ENCODE measurements around the gene APOM.

Gene APOM

GRCh38 chr6:31687860-31688693, 32.4 kb downstream of the APOM start:
- Histone ChIP-seq H3K36me3 (ENCODE audit: control insufficient read depth, insufficient read depth, low read length) (peaks cover 60% of the 10 kb centered on the region), H3K27ac (ENCODE audit: low read depth, low read length) (no peak overlapping the region)

DNA sequence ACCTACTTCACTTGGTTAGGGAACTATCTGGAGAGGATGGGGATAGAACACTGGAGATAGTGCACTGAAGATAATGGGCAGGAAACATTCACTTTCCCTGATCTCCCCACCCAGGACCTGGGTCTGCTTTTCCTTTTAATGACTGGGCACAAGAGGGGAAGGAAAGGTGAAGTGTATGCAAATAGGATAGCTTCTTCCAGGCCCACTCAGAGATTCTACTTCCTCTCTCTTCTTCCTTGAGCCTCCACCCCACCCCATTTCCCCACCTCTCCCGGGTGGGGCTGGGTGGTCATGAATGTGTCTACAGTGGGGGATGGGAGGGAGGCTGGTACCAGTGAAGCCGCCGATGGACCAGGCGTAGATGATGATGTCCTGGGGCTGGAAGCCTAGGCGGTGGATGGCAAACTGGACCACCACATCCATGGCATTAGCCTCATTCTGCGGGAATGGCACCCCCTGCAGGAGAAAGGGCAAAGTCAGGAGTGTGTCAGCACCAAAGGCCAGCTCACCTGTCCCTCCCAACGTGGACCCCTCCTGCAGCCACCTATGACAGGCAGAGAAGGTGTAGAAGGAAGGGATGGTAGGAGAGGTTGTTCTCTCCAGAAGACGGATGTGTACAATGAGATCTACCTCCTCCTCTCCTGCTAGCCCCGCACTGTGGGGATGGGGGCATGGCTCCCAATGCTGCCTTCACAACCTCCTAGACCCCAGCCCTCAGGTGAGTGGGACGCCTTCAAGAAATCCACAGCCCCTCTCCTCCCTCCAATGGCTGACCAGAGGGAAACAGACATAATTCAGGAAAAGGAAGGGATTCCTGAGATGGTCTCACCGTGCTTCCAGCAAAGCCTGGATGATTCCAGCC, 33.8 kb downstream of the APOM start:
- no peak overlapping the region for H3K4me3 ChIP-seq (ENCODE audit: low read depth, low read length)
- no peak overlapping the region for H3K9ac ChIP-seq (ENCODE audit: low read length)
- peaks cover 69% of the 10 kb centered on the region for H3K36me3 ChIP-seq (ENCODE audit: control insufficient read depth, insufficient read depth, low read length)
- H3K4me1 ChIP-seq (ENCODE audit: control insufficient read depth, insufficient read depth, low read length), result peaks cover 7% of the 10 kb centered on the region; the same call in 1 of the 2 replicates
- no peak overlapping the region for H3K27ac ChIP-seq (ENCODE audit: low read depth, low read length)
- no peaks in the 10 kb centered on the region for H3K9me3 ChIP-seq (ENCODE audit: control insufficient read depth, insufficient read depth, low read depth, low read length)
- no peaks in the 10 kb centered on the region for H3K27me3 ChIP-seq (ENCODE audit: control insufficient read depth, insufficient read depth, low read length)

More at GRCh38 chr6:31687860-31688693, 32.4 kb downstream of the APOM start:
- Histone ChIP-seq H3K9me3 (ENCODE audit: control insufficient read depth, insufficient read depth, low read depth, low read length) (no peaks in the 10 kb centered on the region), H3K4me1 (ENCODE audit: control insufficient read depth, insufficient read depth, low read length) (peaks cover 12% of the 10 kb centered on the region), H3K4me3 (ENCODE audit: low read depth, low read length) (no peak overlapping the region), H3K27me3 (ENCODE audit: control insufficient read depth, insufficient read depth, low read length) (no peaks in the 10 kb centered on the region), H3K9ac (ENCODE audit: low read length) (no peak overlapping the region)

GRCh38 chr6:31690231-31691077, 34.8 kb downstream of the APOM start:
- peaks cover 7% of the 10 kb centered on the region; the same call in 1 of the 2 replicates for H3K4me1 ChIP-seq (ENCODE audit: control insufficient read depth, insufficient read depth, low read length)
- H3K36me3 ChIP-seq (ENCODE audit: control insufficient read depth, insufficient read depth, low read length), result peaks cover 76% of the 10 kb centered on the region
- no peak overlapping the region; the same call in 1 of the 2 replicates for H3K4me3 ChIP-seq (ENCODE audit: low read depth, low read length)
- H3K9ac ChIP-seq (ENCODE audit: low read length), result no peak overlapping the region
- H3K27ac ChIP-seq (ENCODE audit: low read depth, low read length), result no peak overlapping the region
- H3K27me3 ChIP-seq (ENCODE audit: control insufficient read depth, insufficient read depth, low read length), result no peaks in the 10 kb centered on the region
- no peaks in the 10 kb centered on the region for H3K9me3 ChIP-seq (ENCODE audit: control insufficient read depth, insufficient read depth, low read depth, low read length)

DNA sequence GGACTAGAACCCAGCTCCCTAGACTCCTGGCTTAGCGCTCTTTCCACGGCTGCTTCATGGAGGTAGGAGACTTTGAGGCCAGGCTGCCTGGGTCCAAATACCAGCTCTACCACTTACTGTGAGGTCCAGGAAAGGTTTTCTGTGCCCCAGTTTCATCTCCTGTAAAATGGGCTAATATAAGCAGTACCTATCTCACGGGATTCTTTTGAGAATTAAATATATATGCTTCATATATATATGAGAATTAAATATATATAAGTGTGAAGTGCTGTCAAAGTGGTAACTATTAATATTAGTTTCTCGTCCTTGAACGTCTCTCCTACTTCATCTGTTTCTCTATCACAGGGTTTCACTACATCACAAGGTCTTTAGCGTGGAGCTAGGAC, 35.4 kb downstream of the APOM start:
- no peak overlapping the region for H3K4me3 ChIP-seq (ENCODE audit: low read depth, low read length)
- peaks cover 7% of the 10 kb centered on the region; the same call in 1 of the 2 replicates for H3K4me1 ChIP-seq (ENCODE audit: control insufficient read depth, insufficient read depth, low read length)
- H3K9me3 ChIP-seq (ENCODE audit: control insufficient read depth, insufficient read depth, low read depth, low read length), result no peaks in the 10 kb centered on the region
- H3K9ac ChIP-seq (ENCODE audit: low read length), result no peak overlapping the region
- H3K36me3 ChIP-seq (ENCODE audit: control insufficient read depth, insufficient read depth, low read length), result peaks cover 76% of the 10 kb centered on the region
- no peaks in the 10 kb centered on the region for H3K27me3 ChIP-seq (ENCODE audit: control insufficient read depth, insufficient read depth, low read length)
- H3K27ac ChIP-seq (ENCODE audit: low read depth, low read length), result no peak overlapping the region

- peaks cover 72% of the 10 kb centered on the region for H3K36me3 ChIP-seq (ENCODE audit: control insufficient read depth, insufficient read depth, low read length)
- no peak overlapping the region for H3K4me3 ChIP-seq (ENCODE audit: low read depth, low read length)
- no peaks in the 10 kb centered on the region for H3K27me3 ChIP-seq (ENCODE audit: control insufficient read depth, insufficient read depth, low read length)
- H3K9me3 ChIP-seq (ENCODE audit: control insufficient read depth, insufficient read depth, low read depth, low read length), result no peaks in the 10 kb centered on the region
- H3K9ac ChIP-seq (ENCODE audit: low read length), result no peak overlapping the region
- H3K4me1 ChIP-seq (ENCODE audit: control insufficient read depth, insufficient read depth, low read length), result peaks cover 7% of the 10 kb centered on the region; the same call in 1 of the 2 replicates
- no peak overlapping the region for H3K27ac ChIP-seq (ENCODE audit: low read depth, low read length)
Observed at GRCh38 chr6:31691564-31692108, 35.9 kb downstream of the APOM start.

- Histone ChIP-seq H3K36me3 (ENCODE audit: control insufficient read depth, insufficient read depth, low read length) (peaks cover 72% of the 10 kb centered on the region), H3K9me3 (ENCODE audit: control insufficient read depth, insufficient read depth, low read depth, low read length) (no peaks in the 10 kb centered on the region), H3K9ac (ENCODE audit: low read length) (no peak overlapping the region), H3K27me3 (ENCODE audit: control insufficient read depth, insufficient read depth, low read length) (no peaks in the 10 kb centered on the region), H3K4me3 (ENCODE audit: low read depth, low read length) (no peak overlapping the region), H3K4me1 (ENCODE audit: control insufficient read depth, insufficient read depth, low read length) (peaks cover 7% of the 10 kb centered on the region; the same call in 1 of the 2 replicates), H3K27ac (ENCODE audit: low read depth, low read length) (no peak overlapping the region)
Observed at GRCh38 chr6:31692353-31692752, 36.7 kb downstream of the APOM start.

DNA sequence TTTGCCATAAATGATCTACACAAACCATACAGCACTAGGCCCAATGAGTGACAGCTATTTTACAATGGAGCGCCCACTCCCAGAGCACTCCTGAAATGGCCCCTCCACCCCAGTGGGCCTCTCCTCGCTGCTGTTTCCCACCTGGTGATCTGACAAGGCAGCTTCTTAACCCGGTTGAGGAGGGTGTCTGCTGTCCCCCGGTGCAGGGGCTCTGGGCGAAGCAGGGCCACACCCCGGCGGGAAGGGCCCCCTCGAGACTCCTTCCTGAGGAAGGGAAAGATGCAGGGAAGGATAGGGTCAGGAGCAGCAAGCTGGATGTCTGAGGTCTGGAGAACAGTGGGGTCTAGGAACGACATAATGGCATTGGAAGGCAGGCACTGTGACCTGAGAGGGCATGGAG, 37.2 kb downstream of the APOM start:
- H3K27me3 ChIP-seq (ENCODE audit: control insufficient read depth, insufficient read depth, low read length), result no peaks in the 10 kb centered on the region
- H3K9me3 ChIP-seq (ENCODE audit: control insufficient read depth, insufficient read depth, low read depth, low read length), result no peaks in the 10 kb centered on the region
- peaks cover 7% of the 10 kb centered on the region; the same call in 1 of the 2 replicates for H3K4me1 ChIP-seq (ENCODE audit: control insufficient read depth, insufficient read depth, low read length)
- H3K27ac ChIP-seq (ENCODE audit: low read depth, low read length), result no peak overlapping the region
- H3K36me3 ChIP-seq (ENCODE audit: control insufficient read depth, insufficient read depth, low read length), result peaks cover 71% of the 10 kb centered on the region
- no peak overlapping the region for H3K9ac ChIP-seq (ENCODE audit: low read length)
- H3K4me3 ChIP-seq (ENCODE audit: low read depth, low read length), result no peak overlapping the region

DNA sequence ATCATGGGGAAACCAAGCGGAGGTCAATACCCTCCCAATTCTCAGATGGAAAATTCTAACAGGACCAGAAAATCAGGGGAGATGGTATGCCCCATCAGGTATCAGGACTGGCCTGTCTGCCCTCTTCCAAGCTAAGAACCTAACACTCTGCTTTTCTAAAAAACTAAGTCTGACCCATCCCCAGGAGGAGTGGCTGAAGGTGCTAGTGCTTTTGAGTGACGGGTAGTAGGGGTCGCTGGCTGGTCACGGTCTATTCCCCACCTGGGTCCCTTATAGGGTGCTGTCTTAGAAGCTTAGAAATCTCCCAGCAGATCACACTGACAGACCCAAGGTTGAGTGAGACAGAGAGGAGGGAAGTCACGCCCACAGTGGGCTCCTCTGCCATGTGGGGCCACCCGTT, 37.8 kb downstream of the APOM start:
- Histone ChIP-seq H3K36me3 (ENCODE audit: control insufficient read depth, insufficient read depth, low read length) (peaks cover 64% of the 10 kb centered on the region), H3K27ac (ENCODE audit: low read depth, low read length) (no peak overlapping the region), H3K4me1 (ENCODE audit: control insufficient read depth, insufficient read depth, low read length) (peaks cover 7% of the 10 kb centered on the region; the same call in 1 of the 2 replicates), H3K27me3 (ENCODE audit: control insufficient read depth, insufficient read depth, low read length) (no peaks in the 10 kb centered on the region), H3K9me3 (ENCODE audit: control insufficient read depth, insufficient read depth, low read depth, low read length) (no peaks in the 10 kb centered on the region), H3K9ac (ENCODE audit: low read length) (no peak overlapping the region), H3K4me3 (ENCODE audit: low read depth, low read length) (no peak overlapping the region)

DNA sequence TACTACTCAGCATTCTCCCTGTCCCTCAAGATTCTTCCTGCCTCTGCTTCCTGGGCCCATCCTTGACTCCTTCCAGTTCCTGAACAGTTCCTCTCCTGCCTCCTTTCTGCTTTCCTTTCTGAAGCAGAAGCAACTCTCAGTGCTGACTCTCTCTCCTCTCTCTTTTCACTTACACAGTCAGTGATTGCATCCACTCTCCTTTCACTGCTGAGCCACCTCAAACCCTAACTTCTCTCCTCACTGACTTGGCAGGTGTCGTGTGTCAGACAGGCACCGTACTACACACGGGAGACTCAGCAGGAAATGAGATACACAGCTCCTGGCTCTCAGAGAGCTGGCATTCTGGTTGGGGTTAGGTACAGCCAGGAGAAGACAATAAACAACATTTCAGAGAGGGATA, 41.9 kb downstream of the APOM start:
- Histone ChIP-seq H3K27me3 (ENCODE audit: control insufficient read depth, insufficient read depth, low read length) (no peaks in the 10 kb centered on the region), H3K4me1 (ENCODE audit: control insufficient read depth, insufficient read depth, low read length) (peaks cover 7% of the 10 kb centered on the region), H3K27ac (ENCODE audit: low read depth, low read length) (no peak overlapping the region), H3K9ac (ENCODE audit: low read length) (no peak overlapping the region), H3K4me3 (ENCODE audit: low read depth, low read length) (no peak overlapping the region), H3K36me3 (ENCODE audit: control insufficient read depth, insufficient read depth, low read length) (peaks cover 39% of the 10 kb centered on the region), H3K9me3 (ENCODE audit: control insufficient read depth, insufficient read depth, low read depth, low read length) (no peaks in the 10 kb centered on the region)

- Histone ChIP-seq H3K4me1 (ENCODE audit: control insufficient read depth, insufficient read depth, low read length) (peaks cover 7% of the 10 kb centered on the region), H3K4me3 (ENCODE audit: low read depth, low read length) (no peak overlapping the region), H3K27ac (ENCODE audit: low read depth, low read length) (no peak overlapping the region), H3K9ac (ENCODE audit: low read length) (no peak overlapping the region), H3K36me3 (ENCODE audit: control insufficient read depth, insufficient read depth, low read length) (peaks cover 19% of the 10 kb centered on the region), H3K9me3 (ENCODE audit: control insufficient read depth, insufficient read depth, low read depth, low read length) (no peaks in the 10 kb centered on the region), H3K27me3 (ENCODE audit: control insufficient read depth, insufficient read depth, low read length) (no peaks in the 10 kb centered on the region)
Observed at GRCh38 chr6:31700740-31701401, 45.2 kb downstream of the APOM start.

All from HUES6 (cell line).